Measurements from ENCODE around the gene AFF3.

AFF3 gene

DNA sequence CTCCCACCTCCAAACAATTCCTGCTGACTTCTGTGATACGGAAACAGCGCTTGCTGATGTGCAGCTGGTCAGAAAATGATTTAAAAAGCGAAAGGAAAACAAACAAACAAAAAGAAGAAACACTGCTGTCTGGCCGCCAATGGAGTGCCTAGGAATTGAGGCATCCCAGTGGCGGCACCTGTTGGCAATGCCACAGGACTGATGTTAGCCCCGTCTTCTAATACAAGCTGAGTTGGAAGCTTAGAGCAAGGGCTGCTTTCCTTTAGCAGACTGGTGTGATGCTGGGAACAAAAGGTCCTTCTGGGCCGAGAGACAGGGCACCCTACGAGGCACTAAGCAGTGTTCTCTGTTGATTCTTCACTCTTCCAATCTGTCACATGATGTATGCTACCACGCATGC is 489.0 kb downstream of the AFF3 start:
- no peak for TF ChIP-seq CTCF (IDR thresholded peaks at IDR 0.05; ENCODE audit: insufficient read depth, low read depth, low read length, missing control alignments)
- DNase-seq (ENCODE audit: low read depth): no peak
- no peak overlapping the region for H3K4me3 ChIP-seq (ENCODE audit: low read depth, low read length)

DNA sequence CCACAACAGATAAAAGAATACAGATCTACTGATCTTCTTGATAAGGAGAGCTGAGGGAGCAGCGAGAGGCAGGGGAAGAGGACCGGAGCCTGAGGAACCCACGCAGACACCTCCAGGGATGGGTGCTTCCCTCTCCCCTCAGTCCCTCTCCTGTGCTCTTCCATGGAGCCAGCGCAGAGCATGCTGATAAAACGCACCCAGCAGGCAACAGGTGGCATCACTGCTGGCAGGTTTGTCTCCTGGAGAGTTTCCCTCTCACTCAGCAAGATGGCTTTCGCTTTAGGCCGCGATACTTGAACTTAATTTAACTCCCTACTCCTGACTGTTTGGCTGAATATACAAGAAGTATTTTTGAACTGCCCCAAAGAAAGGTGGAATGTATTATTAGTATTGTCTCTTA is 489.5 kb downstream of the AFF3 start:
- no peak for DNase-seq (ENCODE audit: low read depth)
- no peak overlapping the region for H3K4me3 ChIP-seq (ENCODE audit: low read depth, low read length)

GRCh38 chr2:99651930-99652670 is 490.3 kb downstream of the AFF3 start:
- no peak overlapping the region for H3K4me3 ChIP-seq (ENCODE audit: low read depth, low read length)
- TF ChIP-seq CTCF (IDR thresholded peaks at IDR 0.05; ENCODE audit: insufficient read depth, low read depth, low read length, missing control alignments): no peak
- DNase-seq (ENCODE audit: low read depth): no peak

More for the DNA sequence above, 489.5 kb downstream of the AFF3 start:
- TF ChIP-seq CTCF (IDR thresholded peaks at IDR 0.05; ENCODE audit: insufficient read depth, low read depth, low read length, missing control alignments): no peak

GRCh38 chr2:99648906-99649789 is 493.2 kb downstream of the AFF3 start:
- no peak for DNase-seq (ENCODE audit: low read depth)
- H3K4me3 ChIP-seq (ENCODE audit: low read depth, low read length): no peak overlapping the region
- no peak for TF ChIP-seq CTCF (IDR thresholded peaks at IDR 0.05; ENCODE audit: insufficient read depth, low read depth, low read length, missing control alignments)

DNA sequence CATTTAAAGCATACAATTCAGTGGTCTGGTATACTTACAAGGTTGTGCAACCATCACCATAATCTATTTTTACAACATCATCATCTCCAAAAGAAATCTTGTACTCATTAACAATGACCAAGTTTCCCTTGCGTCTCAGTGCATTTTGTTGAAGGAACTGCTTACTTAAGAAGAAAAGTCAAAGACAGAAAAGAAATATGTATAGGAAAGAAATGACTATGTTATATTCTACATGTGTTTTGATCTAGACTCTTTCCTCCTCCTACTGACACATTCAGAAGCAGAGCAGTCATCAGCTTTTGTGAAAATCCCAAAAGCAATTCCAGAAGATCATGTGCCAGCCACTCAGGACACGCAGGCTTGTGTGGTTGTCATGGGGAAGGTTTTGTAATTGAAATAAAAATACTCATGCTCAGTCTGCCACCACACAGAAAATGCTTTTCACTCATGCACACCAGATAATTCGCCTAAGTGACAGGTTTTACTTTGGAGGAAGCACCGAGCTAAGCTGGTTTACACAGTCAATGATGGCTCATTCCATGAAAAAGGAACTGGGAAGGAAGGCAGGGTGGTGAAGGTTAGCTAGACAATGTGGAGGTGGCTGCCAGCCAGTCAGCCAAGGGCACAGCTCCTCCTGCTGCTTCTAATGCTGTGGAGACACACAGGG is 494.1 kb downstream of the AFF3 start:
- no peak for DNase-seq (ENCODE audit: low read depth)
- H3K4me3 ChIP-seq (ENCODE audit: low read depth, low read length): no peak overlapping the region
- TF ChIP-seq CTCF (IDR thresholded peaks at IDR 0.05; ENCODE audit: insufficient read depth, low read depth, low read length, missing control alignments): no peak

GRCh38 chr2:99645960-99646359 is 496.4 kb downstream of the AFF3 start:
- no peak for TF ChIP-seq CTCF (IDR thresholded peaks at IDR 0.05; ENCODE audit: insufficient read depth, low read depth, low read length, missing control alignments)
- DNase-seq (ENCODE audit: low read depth): no peak
- H3K4me3 ChIP-seq (ENCODE audit: low read depth, low read length): no peak overlapping the region

Data from GM12865 (cell line).